Measurements from ENCODE around the gene SETD2.
"Not testable (repeated sequence)": the region's sequence is repeated elsewhere in the genome, so short reads cannot be mapped to it uniquely, and the experiment has no call there.

DNA sequence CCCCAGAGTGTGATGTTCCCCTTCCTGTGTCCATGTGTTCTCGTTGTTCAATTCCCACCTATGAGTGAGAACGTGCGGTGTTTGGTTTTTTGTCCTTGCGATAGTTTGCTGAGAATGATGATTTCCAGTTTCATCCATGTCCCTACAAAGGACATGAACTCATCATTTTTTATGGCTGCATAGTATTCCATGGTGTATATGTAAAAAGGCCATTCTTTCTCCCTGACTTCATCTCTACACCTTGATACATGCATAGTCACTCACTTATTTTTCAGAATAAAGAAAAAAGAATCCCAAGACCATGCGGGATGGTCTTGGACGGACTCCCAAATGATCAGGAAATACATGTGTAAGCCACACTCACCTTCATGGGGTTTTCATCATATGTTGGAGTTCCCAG is 126.6 kb downstream of the SETD2 start:
- not testable (repeated sequence) for TF ChIP-seq EZH2 (IDR thresholded peaks at IDR 0.05; ENCODE audit: borderline replicate concordance, low read depth, low read length, poor library complexity, severe bottlenecking)
- TF ChIP-seq, protein P1, sequence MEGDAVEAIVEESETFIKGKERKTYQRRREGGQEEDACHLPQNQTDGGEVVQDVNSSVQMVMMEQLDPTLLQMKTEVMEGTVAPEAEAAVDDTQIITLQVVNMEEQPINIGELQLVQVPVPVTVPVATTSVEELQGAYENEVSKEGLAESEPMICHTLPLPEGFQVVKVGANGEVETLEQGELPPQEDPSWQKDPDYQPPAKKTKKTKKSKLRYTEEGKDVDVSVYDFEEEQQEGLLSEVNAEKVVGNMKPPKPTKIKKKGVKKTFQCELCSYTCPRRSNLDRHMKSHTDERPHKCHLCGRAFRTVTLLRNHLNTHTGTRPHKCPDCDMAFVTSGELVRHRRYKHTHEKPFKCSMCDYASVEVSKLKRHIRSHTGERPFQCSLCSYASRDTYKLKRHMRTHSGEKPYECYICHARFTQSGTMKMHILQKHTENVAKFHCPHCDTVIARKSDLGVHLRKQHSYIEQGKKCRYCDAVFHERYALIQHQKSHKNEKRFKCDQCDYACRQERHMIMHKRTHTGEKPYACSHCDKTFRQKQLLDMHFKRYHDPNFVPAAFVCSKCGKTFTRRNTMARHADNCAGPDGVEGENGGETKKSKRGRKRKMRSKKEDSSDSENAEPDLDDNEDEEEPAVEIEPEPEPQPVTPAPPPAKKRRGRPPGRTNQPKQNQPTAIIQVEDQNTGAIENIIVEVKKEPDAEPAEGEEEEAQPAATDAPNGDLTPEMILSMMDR (conservative IDR thresholded peaks at IDR 0.05; ENCODE audit: low read depth, low read length): not testable (repeated sequence)

Data from A673 (cell line).